RKO (cell line): Measurements from ENCODE around the gene ARHGAP26.

Experiments
- DNase-seq: peaks from one replicate; pipeline ENCODE4 v3.0.0-alpha.2; 2016; ENCODE audit warnings: low spot score

ARHGAP26 gene

DNA sequence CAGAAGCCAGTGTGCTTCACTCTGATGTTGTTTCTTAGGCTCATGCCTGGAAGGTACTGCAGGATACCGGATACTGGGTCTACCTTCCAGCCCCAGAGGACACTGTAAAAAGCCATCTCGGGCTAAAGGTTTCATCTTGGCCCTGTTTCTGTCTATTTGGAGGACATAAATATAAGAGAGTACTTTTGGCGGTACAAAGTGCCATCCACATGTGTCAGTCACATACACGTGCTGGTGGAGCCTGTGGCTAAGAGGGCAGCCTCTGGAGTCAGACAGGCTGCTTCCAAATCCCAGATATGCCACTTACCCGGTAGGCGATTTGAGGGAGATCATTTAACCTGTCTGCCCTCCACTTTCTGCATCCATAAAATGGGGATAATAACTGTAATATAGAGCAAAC, 472.9 kb downstream of the ARHGAP26 start:
- DNase-seq, result no peak

DNA sequence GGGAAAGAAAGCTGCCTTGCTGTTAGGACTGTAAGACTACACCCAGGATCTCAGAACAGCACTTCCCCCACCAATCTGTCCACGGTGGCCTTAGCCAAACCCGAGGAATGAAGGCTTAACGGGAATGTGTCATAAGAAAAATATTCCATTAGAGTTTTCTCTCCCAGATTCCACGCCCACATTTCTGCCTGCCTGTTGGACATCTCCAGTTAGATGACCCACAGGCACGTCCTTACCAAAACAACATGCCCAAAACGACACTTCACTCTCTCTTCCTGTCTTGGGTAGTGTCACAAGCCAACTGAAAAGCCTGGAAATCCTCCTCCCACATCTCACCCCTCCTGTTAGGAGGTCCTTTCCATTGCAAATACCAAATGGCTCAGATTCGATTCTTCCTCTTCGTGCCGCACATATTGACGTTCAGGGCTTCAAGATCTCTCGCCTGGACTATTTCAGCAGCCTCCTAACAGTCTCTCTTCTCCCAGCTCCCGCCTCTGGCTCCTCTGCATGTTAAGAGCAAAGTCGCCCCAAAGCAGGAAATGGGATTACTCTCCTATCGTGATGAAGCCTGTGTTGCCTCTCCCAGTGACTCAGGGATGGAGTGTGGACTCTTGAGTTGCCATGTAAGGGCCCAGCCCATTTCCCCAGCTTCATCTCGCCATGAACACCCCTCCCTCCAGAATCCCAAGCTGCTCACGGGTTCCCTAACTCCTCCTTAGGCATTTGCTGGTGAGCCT, 474.0 kb downstream of the ARHGAP26 start:
- peak; percentile 48 for DNase-seq

DNA sequence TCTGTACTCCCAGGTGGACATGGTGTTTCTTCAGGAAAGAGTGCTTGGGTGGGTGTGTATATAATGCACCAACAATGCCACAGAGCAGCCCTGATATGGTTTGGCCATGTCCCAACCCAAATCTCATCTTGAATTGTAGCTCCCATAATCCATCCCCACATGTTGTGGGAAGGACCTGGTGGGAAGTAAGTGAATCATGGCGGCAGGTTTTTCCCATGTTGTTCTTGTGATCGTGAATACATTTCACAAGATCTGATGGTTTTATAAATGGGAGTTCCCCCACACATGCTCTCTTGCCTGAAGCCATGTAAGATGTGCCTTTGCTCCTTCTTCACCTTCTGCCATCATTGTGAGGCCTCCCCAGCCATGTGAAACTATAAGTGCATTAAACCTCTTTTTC, 474.8 kb downstream of the ARHGAP26 start:
- DNase-seq, result no peak

DNA sequence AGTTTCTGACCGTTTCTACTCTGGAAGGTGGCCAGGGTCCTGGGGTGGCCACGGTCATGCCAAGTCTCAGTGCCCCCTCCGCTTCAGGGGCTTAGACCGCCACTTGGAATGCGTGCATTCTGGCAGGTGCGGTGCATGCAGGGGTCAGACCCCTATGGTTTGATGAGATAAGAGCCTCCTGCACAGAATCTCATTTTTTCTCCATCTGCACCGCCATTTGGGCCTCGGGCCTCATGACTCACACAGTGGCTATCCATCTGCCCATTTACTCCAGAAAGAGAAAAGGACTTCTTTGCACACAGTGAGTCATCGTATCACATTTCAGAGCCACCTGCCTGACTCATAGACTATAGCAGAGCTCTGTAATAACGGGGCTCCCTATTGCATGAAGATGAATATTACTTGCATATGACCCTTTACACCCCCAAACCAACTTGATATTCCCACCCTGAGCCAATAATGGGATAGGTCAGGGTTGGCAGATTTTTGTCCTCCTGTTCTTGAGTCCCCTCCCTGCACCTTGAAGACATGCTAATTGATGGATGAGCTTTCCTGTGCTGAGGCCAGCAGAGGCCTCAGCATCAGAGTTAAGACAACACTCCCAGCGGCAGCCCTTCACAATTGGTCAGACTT, 475.9 kb downstream of the ARHGAP26 start:
- DNase-seq, result peak; percentile 91

DNA sequence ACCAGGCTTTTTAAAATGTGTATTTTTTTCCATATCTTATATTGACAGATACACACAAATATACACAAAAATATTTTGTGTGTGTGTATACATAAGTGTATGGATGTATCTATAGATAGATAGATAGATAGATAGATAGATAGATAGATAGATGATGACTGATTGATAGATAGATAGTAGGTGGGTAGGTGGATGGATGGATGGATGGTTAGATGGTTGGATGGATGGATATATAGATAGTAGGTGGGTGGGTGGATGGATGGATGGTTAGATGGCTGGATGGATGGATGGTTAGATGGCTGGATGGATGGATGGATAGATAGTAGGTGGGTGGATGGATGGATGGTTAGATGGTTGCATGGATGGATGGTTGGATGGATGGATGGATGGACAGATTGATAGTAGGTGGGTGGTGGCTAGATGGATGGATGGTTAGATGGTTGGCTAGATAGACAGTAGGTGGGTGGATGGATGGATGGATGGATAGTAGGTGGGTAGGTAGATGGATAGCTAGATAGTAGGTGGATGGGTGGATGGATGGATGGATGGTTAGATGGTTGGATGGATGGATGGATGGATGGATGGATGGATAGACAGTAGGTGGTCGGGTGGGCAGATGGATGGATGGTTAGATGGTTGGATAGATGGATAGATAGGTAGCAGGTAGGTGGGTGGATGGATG, 477.1 kb downstream of the ARHGAP26 start:
- no peak for DNase-seq

DNA sequence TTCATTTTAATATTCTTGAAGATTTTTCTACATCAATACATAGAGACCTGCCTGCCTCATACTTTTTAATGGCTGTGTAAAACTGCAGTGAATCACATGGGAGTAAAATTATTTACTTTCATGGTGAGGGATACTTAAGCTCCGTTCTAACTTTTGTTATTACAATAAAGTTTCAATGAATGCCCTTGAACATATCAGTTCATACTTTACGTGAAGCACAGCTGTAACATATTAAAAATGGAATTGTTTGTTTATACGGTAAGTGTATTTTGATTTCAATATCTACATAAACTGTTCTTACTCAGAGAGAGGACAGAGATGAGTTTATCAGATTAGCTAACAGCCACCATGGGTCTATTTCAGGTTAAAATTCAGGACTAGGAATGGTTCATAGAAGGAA, 478.2 kb downstream of the ARHGAP26 start:
- DNase-seq, result no peak

DNA sequence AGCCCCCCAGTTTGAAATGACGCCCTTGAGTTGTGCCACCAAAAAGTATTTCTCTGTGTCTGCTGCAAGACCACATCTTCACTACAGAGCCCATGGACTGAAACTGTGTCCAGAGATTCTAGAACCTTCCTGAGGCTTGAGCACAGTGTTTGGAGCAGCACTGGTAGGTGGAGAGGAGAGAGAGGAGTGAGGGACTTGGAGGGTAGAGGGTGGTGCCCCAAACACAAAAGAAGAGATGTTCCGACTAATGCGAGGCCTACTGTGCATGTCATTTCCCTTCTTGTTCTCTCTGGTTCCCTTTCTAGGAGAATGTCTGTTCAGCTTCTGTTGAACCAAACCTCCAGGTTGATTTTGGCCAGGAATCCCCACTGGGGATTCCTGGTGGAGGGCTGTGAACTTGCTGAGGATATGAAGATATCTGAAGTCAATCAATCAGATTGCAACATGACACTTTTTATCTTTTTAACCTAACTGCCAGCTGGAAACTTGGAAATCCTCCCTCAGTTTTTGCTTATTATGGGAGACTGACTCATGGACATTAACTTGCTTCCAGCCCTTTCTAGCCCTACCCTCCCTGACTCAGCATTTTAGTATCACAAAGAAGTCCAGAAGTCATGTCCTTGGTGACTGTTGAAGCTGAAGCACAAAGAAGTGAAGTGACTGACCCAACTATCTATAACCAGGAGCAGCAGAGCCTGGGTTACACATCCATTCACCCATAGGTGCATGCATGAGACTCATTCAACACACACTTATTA, 478.8 kb downstream of the ARHGAP26 start:
- peak; percentile 19 for DNase-seq

DNA sequence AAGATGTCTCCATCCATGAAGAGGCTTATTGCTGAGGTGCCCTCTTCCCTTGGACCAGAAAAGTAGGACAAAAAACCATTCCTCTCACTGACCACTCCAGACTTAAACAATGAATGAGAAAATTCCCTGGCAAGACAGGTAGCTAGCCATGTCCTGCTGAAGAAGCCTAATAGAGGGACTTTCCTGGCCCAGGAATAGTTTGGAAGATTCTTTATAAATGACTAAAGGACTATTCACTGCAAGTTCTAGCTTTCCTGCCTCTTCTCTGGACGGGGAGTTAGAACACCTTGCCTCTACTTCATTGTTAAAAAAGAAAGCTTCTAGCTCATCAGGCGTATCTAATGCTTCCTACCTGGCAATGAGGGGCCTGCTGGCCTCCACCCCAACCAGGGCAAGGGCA, 479.7 kb downstream of the ARHGAP26 start:
- DNase-seq, result no peak

DNA sequence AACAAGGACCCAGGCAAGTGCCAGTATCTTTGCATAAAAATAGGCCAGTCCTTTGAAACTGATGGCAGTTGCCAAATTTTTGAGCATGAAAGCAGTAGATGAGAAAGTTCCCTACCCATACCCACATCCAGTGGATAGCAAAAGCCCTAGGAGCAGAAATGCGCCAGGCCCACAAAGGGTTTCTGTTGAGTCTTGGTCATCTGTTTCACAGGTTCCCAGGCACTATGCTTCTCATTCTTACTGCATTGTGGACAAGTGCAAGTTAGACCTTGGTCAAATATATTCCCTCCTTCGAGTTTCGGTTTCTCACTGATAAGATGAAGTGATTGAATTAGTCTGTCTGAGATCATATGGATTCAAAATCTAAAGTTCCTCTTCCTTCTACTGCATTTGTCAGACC, 481.0 kb downstream of the ARHGAP26 start:
- no peak for DNase-seq

DNA sequence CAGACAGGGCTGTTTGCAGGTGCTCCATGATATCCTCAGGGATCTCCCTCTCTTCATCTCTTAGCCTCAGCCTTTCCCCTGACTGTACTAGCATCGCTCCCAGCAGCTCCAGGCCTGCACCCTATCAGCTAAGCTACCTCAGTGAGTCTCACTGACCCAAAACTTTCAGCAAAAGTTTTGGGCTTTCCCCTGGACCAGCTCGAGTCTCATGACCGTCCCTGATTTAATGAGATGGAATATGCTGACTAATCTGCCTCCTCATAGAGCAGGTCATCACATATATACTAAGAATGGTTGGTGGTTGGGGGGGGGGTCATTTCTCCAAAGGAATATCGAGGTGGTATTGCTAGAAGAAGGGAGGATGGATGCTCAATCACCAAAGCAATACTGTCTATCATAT, 481.8 kb downstream of the ARHGAP26 start:
- no peak for DNase-seq

DNA sequence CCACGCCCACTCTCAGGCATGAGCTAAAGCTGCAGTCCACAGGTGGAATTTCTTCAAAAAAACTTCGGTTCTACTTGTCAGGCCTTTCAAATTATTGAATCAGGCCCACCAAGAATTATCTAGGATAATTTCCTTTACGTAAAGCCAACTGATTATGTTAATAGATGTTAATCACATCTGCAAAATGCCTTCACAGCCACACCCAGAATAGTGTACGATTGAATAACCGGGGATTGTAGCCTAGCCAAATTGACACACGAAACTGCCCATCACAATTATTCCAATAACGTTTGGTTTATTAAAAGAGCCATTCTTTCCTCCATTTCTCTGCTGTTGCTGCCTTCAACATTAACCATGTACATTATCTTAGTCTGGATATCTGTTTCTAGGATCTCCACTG, 484.6 kb downstream of the ARHGAP26 start:
- DNase-seq, result no peak

DNA sequence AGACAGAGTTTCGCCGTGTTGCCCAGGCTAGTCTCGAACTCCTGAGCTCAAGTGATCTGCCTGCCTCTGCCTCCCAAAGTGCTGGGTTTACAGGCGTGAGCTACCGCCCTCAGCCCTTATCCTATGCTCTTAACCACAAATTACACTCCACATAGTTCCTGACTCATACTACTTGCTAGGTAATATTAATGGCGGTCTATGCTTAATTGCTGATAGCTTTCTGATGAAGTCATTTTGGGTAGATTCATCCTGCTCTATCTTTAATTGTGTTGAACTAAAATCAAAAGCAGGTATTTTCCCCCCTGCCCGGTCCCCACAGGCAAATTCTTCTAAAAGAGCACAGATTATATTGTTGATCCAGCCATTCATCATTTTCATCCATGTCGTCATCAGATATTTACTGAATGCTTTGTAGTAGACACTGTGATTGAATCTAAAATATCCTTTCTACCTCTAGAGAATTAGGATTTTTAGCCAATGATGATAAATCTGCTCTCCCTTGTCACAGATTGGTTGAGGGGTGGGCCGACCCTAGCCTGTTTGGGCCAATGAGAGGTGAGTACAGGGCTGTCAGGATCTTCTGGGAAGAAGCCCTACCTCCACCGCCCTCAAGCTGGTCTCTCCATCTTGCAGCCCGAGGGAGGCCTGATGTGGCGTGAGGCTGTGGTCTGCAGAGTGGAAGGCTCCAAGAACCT, 488.5 kb downstream of the ARHGAP26 start:
- no peak for DNase-seq

DNA sequence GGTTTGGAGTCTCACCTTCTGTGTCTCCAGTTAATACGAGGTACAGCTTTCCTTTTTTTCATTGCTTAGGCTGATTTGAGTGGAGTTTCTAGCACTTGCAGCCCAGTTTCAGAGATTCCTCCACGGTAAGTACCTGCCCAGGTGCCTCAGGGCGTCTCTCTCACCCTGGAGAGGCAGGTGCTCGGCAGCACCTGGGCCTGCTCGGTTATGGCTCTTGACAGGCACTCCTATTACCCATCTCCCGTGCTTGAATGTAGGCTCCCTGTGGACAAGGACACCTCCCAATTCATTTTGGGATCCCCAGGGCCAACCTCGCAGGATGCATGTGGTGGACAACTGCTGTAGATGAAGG, 489.1 kb downstream of the ARHGAP26 start:
- no peak for DNase-seq

DNA sequence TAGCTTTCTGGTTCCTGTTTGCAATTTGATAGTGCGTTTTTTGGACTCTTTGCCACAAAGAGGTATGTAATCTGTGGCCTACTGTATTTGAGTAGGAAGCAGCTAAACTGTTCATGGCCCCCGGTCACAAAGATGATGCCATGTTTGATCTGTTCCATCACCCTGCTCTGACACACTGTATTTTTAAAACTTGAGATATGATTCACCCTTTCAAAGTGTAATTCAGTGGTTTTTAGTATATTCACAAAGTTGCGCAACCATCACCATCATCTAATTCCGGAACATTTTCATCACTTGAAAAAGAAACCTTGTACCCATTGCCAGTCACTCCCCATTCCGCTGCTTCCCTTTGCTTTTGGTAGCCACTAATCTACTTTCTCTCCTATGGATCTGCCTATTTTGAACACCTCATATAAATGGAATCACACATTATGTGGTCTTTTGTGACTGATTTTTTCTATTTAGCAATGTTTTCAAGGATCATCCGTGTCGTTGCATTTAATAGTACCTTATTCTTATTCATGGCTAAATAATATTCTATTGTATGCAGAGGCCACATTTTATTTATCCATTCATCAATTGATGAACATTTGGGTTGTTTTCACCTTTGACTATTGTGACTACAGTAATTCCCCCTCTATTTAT, 491.7 kb downstream of the ARHGAP26 start:
- DNase-seq, result peak; percentile 42

DNA sequence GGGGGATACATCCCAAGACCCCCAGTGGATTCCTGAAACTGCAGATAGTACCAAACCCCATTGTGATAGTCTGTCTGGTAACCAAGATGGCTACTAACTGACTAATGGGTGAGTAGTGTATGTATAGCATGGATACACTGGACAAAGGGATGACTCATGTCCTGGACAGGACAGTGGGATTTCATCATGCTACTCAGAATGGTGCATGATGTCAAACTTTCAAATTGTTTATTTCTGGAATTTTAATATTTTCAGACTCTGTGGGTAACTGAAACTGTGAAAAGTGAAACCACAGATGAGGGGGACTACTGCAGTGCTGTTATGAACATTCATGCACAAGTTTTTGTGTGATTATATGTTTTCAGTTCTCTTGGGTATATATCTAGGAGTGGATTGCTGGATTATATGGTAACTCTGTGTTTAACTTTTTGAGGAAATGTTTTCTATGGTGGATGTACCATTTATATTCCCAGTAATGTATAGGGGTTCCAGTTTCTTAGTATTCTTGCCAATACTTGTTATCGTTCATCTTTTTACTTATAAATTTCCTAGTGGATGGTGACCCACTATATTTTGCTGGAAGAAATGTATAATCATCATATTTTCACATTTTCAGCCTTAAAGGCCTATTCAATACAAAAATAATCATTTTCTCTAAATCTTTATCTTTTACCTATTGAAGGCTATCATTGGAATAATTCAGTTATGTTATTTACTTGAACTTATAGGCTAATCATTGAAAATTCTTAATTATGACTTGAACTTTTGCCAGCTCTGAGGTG, 492.4 kb downstream of the ARHGAP26 start:
- DNase-seq, result peak; percentile 89

DNA sequence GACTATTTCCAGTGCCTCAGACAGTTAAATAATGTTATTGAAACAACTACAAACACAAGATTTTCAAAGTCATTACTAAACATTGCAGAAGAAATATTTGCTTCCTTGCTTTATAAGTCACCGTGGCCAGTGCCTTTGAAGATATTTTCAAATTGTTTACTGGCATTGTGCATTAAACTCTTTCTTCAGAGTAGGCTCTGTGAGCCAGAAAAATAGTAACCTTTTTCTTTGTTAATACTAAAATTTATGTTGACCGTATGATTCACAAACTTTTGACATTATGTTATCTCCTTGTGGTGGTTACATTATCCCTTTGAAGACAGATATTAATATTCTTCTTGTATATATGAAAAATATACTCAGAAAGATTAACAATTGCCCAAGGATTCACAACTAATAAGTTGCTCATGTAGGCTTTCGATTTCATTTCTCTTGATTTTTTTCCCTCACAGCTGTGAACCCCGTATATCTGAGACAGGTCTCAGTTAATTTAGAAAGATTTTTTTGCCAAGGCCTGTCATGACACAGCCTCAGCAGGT, 493.2 kb downstream of the ARHGAP26 start:
- no peak for DNase-seq

DNA sequence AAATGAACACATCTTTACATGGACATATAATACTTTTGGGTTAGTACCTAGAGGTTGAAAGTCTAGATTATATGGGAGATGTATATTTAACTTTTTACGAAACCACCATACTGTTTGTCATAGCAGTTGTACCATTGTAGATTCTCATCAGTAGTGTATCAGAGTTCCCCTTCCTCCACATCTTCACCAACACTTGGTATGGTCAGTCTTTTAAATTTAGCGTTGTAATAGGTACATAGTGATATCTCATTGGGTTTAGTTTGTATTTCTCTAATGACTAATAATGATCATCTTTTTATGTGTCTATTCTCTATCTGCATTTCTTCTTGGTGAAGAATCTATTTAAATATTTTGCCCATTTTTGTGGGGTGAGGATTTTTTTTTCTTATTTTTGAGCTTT, 495.8 kb downstream of the ARHGAP26 start:
- no peak for DNase-seq

DNA sequence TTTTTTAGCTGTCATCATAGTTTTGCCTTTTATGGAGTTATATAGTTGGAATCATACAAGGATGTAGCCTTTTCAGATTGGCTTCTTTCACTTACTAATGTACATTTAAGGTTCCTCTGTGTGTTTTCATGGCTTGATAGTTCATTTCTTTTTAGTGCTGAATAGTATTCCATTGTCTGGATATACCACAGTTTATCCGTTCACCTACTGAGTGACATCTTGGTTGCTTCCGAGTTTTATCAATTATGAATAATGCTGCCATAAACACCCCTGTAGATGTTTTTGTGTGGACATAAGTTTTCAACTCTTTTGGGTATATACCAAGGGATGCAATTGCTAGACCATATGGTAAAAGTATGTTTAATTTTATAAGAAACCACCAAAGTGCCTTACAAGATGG, 497.0 kb downstream of the ARHGAP26 start:
- DNase-seq, result no peak

DNA sequence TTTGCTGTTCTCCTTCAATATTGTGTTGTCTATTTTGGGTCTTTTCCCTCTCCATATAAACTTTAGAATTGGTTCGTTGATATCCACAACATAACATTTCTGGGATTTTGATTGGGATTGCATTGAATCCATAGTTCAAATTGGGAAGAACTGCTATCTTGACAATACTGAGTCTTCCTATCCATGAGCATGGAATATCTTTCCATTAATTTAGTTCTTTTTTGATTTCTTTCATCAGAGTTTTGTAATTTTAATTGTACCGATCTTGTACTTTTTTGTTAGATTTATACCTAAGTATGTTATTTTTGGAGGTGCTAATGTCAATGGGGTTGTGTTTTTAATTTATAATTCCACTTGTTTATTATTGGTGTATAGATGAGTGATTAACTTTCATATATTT, 498.2 kb downstream of the ARHGAP26 start:
- no peak for DNase-seq

DNA sequence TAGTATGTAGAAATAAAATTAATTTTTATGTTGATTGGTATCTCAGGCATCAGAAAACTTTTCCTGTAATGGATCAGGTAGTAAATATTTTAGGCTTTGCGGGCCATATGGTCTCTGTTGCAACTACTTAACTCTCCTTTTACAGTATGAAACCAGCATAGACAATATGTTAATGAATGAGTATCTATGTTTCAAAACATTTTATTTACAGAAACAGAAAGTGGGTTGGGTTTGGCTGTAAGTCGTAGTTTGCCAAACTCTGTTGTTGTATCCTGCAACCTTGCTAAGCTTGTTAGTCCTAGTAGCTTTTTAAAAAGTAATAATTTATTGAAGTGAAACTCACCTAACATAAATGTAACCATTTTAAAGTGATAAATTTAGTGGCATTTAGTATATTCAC, 501.3 kb downstream of the ARHGAP26 start:
- DNase-seq, result no peak

DNA sequence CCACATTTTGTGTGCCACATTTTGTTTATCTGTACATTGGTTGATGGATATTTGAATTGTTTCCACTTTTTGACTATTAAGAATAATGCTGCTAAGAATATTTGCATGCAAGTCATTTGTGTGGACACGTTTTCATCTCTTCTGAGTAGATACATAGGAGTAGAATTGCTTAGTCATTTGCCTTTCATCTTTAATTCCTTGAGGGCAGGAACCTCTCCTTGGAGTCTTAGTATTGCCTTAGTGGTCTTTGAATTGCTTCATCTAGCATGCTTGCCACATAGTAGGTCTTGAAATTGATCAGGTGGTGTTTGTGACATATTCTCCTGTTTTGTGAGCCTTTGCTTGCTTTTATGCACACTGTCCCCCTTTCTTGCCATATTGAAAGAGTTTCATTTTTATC, 504.8 kb downstream of the ARHGAP26 start:
- DNase-seq, result no peak
